HG03571 (cell line): ENCODE data around the gene SGK1.
"Not testable (repeated sequence)": the region's sequence is repeated elsewhere in the genome, so short reads cannot be mapped to it uniquely, and the experiment has no call there.

Source experiments
- ATAC-seq: cut with Tn5 transposase; IDR thresholded peaks from one replicate; pipeline ENCODE4 v1.9.1; 2021; ENCODE audit not compliant: unreplicated experiment

SGK1 gene

DNA sequence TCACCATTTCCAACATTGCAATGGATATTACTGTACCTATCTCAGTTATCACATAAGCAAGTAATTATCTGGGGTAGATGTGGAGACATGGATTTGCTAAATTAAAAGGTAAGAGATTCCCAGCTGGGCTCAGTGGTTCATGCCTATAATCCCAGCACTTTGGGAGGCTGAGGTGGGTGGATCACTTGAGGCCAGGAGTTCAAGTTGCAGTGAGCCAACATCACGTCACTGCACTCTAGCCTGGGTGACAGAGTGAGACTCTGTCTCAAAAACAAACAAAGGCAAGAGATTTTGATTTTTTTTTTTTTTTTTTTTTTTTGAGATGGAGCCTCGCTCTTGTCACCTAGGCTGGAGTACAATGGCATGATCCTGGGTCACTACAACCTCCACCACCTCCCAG, 62.6 kb downstream of the SGK1 start:
- not testable (repeated sequence) for ATAC-seq

DNA sequence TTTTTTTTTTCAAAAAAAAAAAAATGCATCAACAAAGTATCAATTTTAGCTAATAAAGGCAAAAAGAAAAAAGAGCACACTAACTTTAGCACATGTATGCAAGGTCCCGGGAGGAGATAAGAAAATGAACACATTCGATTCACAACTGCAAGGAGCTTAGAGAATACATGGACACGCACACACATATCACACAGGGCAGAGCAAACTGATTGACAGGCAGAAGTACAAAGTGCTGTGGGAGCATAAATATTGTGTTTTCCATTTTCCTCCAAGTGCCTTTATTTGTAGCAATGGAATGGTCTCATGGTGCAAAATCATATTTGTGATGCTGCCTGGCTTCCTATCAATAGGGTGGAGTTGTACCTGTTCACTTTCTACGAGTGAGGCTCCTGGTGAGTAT, 63.8 kb downstream of the SGK1 start:
- no peak for ATAC-seq

- ATAC-seq, result no peak
These were observed 64.2 kb downstream of the SGK1 start for GRCh38 chr6:134253681-134254080.

DNA sequence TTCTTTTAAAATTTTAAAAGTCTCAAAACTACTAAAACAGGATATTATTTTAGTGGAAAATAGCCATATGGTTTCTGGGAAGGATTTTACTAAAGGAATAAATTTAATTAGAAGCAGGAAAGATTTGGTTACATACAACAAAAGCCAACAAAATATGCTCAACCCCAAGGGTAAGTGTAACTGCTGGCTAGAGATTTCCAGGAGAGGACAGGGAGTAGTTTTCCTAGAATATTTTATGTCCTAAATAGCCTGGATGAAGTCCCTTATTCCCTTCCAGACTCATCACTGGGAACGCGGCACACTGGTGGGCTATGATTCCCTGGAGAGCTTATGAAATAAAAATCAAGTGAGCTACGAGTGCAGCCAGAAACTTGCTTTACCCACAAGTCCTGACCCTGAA, 66.6 kb downstream of the SGK1 start:
- ATAC-seq, result no peak

GRCh38 chr6:134250776-134251175, 67.1 kb downstream of the SGK1 start:
- ATAC-seq, result no peak

GRCh38 chr6:134249759-134250602, 67.9 kb downstream of the SGK1 start:
- ATAC-seq, result no peak

- ATAC-seq, result no peak
These were observed 68.6 kb downstream of the SGK1 start for GRCh38 chr6:134249239-134249758.

DNA sequence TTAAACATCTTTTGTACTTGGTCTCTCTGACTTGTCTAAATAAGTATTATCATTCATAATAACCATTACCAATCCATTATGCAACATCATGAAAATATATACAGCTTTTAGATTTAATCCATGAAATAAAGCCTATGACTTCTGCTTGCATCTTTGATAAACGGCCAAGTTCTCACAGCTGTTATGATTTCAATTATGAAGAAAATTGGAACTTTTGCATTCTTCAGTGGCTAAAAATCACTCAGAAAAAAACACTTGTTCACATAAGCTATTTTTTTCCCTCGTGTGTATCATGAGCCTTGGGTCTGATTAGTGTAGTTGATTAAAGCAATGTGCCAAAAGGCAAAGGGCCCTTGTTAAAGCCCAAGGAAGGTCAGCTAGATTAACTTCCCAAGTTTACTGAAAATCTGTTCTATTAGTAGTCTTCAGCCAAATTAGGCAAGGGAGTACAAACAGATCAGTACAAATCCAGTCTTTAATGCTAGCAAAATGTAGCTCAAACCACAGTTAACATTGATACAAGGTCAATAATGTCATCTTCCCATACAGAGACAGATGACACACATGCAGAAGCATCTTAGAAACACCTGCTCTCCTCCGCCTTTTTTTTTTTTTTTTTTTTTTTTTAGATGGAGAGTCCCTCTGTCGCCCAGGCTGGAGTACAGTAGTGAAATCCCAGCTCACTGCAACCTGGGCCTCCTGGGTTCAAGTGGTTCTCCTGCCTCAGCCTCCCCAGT, 69.9 kb downstream of the SGK1 start:
- ATAC-seq, result no peak

GRCh38 chr6:134247231-134247833, 70.6 kb downstream of the SGK1 start:
- peak; percentile 94 for ATAC-seq

GRCh38 chr6:134245706-134246105, 72.2 kb downstream of the SGK1 start:
- no peak for ATAC-seq

DNA sequence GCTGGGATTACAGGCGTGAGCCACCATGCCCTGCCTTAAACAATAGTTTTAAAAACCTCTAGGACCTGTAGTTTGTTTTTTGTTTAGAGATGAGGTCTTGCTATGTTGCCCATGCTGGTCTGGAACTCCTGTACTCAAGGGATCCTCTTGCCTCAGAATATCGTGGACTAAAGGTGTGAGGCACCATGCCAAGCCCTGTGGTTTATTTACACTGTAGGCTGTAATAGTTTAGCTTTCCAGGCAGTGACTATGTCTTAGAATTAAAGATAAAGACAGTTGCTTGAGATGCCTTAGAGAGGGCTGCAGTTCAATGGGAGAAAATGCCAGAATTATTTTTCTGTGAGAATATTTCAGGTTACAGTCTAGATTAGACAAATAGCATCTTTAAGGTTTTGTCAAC, 72.9 kb downstream of the SGK1 start:
- no peak for ATAC-seq

DNA sequence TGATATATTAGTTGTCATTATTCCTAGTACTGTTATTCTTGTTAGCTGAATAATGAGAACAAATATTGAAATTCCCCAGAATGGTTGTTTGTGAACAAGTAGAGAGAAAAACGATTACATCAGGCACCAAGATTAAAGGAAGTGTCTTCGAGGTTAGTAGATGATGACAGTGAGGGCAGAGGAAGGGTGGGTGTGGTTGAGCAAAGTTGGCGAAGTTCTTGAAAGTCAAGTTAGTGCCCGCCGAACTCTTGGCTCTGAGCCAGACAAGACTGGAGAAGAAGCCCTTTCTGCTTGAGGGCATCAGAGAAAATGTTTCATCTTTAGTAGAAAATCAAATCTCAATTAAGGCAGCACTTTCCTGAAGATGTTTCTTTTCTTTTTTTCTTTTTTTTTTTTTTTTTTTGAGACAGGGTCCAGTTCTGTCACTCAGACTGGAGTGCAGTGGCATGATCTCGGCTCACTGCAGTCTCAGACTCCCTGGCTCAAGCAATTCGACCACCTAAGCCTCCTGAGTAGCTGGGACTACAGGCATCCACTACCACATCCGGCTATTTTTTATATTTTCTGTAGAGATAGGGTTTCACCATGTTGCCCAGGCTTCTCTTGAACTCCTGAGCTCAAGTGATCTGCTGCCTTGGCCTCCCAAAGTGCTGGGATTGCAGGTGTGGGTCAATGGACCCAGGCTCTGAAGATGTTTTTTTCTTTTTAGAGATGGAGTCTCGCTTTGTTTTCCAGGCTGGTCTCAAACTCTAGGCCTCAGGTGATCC, 77.1 kb downstream of the SGK1 start:
- ATAC-seq, result no peak

DNA sequence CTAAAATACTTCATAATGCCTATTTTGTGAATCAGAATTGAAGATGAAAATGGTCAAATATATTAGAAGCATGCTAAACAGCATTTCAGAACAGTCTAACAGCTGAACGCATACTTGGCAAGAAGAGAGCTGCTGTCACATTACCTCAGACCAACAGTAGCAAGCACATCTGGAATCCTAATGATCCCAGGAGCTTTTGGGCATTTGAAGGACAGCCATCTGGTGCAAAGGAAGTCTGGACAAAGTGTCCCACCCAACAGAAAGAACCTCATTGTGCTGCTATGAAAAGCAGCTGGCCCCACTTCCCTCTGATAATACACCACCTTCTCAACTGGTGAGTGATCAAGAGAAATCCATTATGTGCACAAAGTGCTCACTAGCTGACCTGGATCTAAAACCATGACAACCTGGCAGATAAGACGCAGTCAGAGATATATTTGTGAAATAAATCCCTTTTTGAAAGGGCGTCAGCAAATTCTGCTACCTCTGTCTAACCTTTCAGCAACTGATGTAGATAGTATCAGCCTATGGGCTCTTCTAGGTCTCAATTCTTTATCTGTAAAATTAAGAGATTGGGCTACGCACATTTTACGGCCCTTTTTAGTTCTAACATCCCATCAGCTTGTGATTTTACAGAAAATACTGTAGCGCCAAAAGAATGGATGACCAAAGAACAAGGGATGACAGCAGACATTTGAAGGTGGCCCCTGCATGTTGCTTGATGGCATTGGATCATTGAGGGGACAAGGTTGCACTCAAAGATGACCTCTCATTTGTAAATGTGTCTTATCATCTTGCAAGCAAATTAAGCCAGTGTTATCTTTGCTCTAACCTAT, 78.7 kb downstream of the SGK1 start:
- no peak for ATAC-seq

GRCh38 chr6:134238006-134238405, 79.9 kb downstream of the SGK1 start:
- ATAC-seq, result no peak

- ATAC-seq, result peak; percentile 97
These were observed 81.8 kb downstream of the SGK1 start for GRCh38 chr6:134235937-134236751.

DNA sequence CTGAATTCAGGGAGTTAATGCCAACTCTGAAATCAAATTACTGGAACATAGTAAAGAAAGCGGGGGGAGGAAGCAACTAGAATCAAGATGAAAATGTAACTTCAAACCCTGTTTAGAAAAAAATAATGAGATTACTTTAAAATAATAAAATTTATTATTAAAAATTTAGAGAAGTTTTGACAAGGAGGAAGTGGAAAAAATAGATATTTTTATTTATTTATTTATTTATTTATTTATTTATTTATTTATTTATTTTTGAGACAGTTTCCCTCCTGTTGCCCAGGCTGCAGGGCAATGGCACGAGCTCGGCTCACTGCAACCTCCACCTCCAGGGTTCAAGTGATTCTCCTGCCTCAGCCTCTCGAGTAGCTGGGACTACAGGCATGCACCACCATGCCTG, 82.6 kb downstream of the SGK1 start:
- ATAC-seq, result not testable (repeated sequence)

GRCh38 chr6:134233180-134233955, 84.5 kb downstream of the SGK1 start:
- ATAC-seq, result no peak

DNA sequence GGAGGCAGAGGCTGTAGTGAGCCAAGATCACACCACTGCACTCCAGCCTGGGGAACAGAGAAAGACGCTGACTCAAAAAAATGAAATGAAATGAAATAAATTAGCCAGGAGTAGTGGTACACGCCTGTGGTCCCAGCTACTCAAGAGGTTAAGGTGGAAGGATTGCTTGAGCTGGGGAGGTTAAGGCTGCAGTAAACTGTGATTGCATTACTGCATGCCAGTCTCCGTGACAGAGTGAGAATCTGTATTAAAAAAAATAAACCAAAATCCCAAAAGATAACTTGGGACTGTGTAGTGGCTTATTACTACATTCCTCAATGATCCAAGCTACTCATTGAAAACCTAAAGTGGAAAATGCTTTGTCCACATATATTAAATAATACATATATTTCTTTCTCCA, 87.0 kb downstream of the SGK1 start:
- ATAC-seq, result no peak
